Skin epidermis (tissue), 12 donors: Measurements from ENCODE around the gene OGDH.

ENCODE experiments used
- H3K27ac ChIP-seq, 21 experiments: fragments of 200-600 bp; sonication (generic) in 11 of 21; one replicate each; pipeline ENCODE4 v1.5.0; 2020; ENCODE audit warnings: mild to moderate bottlenecking in 3 of 21, inconsistent platforms in 2 of 21, moderate library complexity in 2 of 21
- H3K4me3 ChIP-seq, 7 experiments: fragments of 200-600 bp; sonication (generic) in 2 of 7; one replicate each; pipeline ENCODE4 v1.5.0; 2020; ENCODE audit warnings: inconsistent platforms in 2 of 7, mild to moderate bottlenecking in 2 of 7, moderate library complexity in 1 of 7

OGDH gene

DNA sequence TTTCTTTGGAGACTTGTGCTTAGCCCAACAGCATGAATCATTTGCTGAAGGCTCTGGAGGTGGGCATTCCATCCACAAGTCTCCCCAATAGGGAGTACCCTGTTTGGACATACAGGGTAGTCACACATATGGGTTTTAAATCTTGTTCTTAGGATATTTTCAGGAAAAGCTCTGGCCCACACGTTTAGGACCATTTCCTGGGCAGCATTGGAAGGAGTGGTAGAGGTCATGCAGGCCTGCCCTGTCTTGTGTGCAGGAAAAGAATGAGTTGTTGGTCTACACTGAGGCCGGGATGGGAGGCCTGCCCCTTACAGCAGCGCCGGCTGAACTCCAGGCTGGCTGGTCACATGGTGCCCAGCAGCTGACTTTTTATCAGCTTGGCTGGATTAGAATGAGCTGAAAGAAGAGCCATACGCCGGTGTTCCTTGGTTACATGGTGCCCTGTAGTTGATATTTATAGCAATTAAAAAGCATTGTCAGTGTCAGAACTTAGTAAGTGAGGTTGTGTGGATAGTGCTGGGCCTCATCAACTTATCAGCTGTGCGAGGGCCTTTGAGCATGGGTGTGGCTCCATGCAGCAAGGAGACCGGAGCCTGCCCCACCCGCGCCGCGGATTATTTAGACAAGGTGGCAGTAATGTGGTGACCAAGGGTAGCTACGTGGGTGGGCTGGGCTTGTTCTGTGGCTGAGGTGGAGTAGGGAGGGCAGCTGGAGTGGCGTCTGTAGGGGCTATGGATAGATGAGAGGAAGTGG, 28.6 kb downstream of the OGDH start:
- Histone ChIP-seq H3K27ac (peak overlapping the region in 20 of 21 experiments; percentile 39 to 99 (median 94)), H3K4me3 (no peak overlapping the region)

- H3K27ac ChIP-seq: peak overlapping the region in 19 of 21 experiments; percentile 0 to 99 (median 94)
Observed at GRCh38 chr7:44636041-44636584, 29.7 kb downstream of the OGDH start.

GRCh38 chr7:44636926-44637325, 30.5 kb downstream of the OGDH start:
- no peak overlapping the region for H3K4me3 ChIP-seq
- peak overlapping the region in 19 of 21 experiments; percentile 44 to 99 (median 94) for H3K27ac ChIP-seq

More at GRCh38 chr7:44636041-44636584, 29.7 kb downstream of the OGDH start:
- H3K4me3 ChIP-seq: no peak overlapping the region

DNA sequence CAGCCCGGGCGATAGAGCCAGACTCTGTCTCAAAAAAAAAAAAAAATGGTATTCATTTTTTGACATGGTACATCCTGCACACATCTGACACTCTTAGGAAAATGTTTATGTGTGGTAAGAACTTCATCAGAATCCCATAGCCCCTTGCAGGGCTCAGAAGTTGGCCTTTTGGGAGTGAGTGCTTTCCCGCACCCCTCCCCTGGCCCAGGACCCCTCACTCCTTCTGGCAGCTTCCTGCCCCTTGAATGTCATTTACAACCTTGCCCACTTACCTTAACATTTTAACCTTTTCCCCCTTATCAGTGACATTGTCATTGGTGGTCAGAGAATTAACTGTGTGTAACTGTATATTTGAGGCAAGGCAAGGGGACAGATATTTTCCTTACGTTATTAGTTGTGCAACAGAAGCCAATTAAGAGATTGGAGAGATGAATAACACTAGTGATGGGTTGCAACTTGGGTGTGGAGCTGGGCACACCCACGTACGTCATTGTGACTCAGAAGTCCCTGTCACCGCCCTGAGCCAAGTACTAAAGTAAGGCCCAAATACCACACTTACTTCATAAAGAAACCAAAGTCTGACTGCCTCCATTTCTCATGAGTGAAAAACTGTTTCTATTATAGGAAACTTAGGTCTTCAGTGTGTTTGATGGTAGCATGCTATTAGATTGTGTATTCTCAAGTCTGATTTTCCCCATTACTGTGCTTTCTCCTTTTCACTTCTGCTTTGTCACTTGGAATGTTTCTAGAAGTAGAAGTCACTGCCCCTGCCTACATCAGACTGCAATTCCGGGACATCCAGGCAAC, 31.6 kb downstream of the OGDH start:
- Histone ChIP-seq H3K27ac (peak overlapping the region; percentile 69 to 99 (median 94)), H3K4me3 (no peak overlapping the region)

- no peak overlapping the region for H3K4me3 ChIP-seq
- H3K27ac ChIP-seq: peak overlapping the region; percentile 69 to 99 (median 94)
Observed at GRCh38 chr7:44638611-44639557, 32.5 kb downstream of the OGDH start.

- Histone ChIP-seq H3K27ac (peak overlapping the region; percentile 7 to 99 (median 94)), H3K4me3 (no peak overlapping the region)
Observed at GRCh38 chr7:44639671-44640321, 33.4 kb downstream of the OGDH start.

GRCh38 chr7:44643206-44643605, 36.8 kb downstream of the OGDH start:
- H3K27ac ChIP-seq: peak overlapping the region in 6 of 21 experiments; percentile 8 to 70 (median 20)

DNA sequence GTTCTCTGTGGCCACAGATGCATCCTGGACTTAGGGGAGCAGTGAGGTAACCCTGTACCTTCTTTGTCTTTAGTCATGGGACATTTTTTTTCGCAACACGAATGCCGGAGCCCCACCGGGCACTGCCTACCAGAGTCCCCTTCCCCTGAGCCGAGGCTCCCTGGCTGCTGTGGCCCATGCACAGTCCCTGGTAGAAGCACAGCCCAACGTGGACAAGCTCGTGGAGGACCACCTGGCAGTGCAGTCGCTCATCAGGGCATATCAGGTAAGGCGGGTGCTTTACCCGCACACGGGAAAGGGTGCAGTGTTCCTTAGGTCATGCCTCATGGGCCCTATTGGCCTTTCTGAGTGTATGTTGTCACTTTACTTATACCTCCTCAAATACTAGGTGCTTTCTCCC, 38.8 kb downstream of the OGDH start:
- H3K27ac ChIP-seq: peak overlapping the region in 3 of 21 experiments; percentile 6 to 54 (median 35)
- no peak overlapping the region for H3K4me3 ChIP-seq

More at GRCh38 chr7:44643206-44643605, 36.8 kb downstream of the OGDH start:
- no peak overlapping the region for H3K4me3 ChIP-seq

GRCh38 chr7:44645696-44646095, 39.3 kb downstream of the OGDH start:
- Histone ChIP-seq H3K4me3 (no peak overlapping the region), H3K27ac (peak overlapping the region in 2 of 21 experiments; percentile 6 to 54)

- Histone ChIP-seq H3K27ac (peak overlapping the region in 4 of 21 experiments; percentile 15 to 54 (median 38)), H3K4me3 (no peak overlapping the region)
Observed at GRCh38 chr7:44646176-44646920, 39.9 kb downstream of the OGDH start.

GRCh38 chr7:44646921-44647636, 40.7 kb downstream of the OGDH start:
- H3K4me3 ChIP-seq: no peak overlapping the region
- H3K27ac ChIP-seq: peak overlapping the region in 3 of 21 experiments; percentile 15 to 54 (median 47)

DNA sequence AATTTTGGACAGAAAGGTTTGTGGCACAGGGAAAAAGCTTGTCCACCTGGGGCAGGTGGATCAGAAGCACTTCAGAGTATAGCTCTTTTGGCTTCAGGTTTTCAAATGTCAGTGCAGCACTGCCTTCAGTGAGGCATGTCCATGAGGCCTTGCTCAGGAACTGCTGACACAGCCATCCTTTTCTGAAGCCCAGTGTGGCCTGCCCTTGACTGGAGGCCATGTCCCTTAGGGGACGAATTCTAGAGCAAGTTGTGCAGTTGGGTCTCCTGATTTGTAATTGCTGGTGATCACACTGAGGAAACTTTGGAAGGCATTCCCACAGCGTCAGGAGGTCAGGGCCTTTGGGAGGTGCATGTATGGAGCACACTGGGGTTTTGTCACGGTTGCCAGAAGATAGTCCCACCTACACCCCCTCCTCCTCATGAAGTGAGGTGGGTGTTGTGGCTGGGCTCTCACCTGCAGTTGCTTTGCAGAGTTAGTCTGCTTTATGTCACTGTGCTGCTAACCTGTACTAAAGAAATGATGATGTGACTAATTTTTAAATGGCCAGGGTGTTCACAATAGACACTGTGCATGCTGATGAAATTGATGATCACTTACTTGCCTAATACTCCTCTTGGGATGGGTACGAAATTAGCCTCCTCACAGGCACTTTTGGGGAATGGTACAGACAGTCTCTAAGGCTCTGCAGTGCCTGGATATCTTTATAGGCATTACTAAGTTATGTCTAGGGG, 41.7 kb downstream of the OGDH start:
- no peak overlapping the region for H3K4me3 ChIP-seq
- peak overlapping the region in 1 of 21 experiments; percentile 18 for H3K27ac ChIP-seq

- H3K27ac ChIP-seq: peak overlapping the region in 1 of 21 experiments; percentile 27
Observed at GRCh38 chr7:44650242-44650641, 43.8 kb downstream of the OGDH start.

GRCh38 chr7:44650772-44651171, 44.3 kb downstream of the OGDH start:
- peak overlapping the region in 2 of 21 experiments; percentile 27 to 28 for H3K27ac ChIP-seq

More at GRCh38 chr7:44650242-44650641, 43.8 kb downstream of the OGDH start:
- no peak overlapping the region for H3K4me3 ChIP-seq

DNA sequence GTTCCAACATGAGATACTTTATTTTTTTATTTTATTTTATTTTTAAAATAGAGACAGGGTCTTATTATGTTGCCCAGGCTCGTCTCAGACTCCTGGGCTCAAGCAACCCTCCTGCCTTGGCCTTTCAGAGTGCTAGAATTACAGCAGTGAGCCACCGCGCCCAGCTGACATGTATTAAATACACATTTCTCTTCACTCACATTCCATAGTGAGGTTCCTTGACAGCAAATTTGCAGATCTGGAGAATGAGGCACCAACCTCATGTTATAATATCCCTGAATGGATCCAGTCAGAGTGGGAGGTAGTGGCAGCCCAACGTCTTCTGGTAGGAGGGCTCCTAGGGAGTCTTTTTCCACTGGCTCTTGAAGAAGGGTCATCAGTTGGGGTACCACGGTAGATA, 46.1 kb downstream of the OGDH start:
- H3K4me3 ChIP-seq: no peak overlapping the region
- no peak overlapping the region for H3K27ac ChIP-seq

More at GRCh38 chr7:44650772-44651171, 44.3 kb downstream of the OGDH start:
- no peak overlapping the region for H3K4me3 ChIP-seq

DNA sequence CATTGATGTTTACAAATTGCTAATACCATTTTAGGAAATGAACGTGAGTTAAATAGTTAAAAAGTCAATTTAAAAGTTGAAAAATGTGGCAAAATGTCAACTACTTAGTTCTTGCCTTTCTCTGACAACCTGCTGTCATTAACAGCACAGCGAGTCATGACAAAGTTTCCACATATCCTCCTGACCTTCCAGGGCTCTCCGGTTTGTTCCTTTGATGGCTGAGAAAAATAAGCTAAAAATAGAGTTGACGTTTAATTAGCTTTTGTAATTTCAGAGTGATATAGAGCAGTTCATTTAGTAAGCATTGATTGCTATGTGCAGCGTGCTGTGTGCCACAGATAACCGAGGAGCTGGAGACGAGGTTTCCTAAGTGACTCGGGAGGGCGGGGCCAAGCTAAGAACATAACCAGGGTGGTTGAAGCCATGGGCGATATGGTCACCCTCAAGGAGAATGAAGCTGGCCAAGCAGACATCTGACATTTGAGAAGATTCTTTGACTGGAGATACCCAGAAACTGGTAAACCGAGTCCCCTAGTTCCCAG, 47.9 kb downstream of the OGDH start:
- no peak overlapping the region for H3K27ac ChIP-seq
- no peak overlapping the region for H3K4me3 ChIP-seq
